HepG2 (cell line): ENCODE data around the gene CRISP3. TPM values are rescaled to one million over a fixed set of nuclear protein-coding genes. Genes with fewer than 3 reads are reported as not detected.
A peak's percentile ranks its signal among the peaks of the same experiment; 100 is the strongest.
"Not testable (repeated sequence)": the region's sequence is repeated elsewhere in the genome, so short reads cannot be mapped to it uniquely, and the experiment has no call there.

Experiments
- ATAC-seq: fragments of 200-7000 bp; cut with Tn5 transposase; 3 replicates; pipeline ENCODE4 v1.9.1; 2020; ENCODE audit warnings: mild to moderate bottlenecking, moderate library complexity
- BruUV-seq: library from RNA; stranded (reverse); fragments of 400-500 nt; replicated peaks from 2 replicates; lab custom pipeline; 2021; lab: Mats Ljungman, UMichigan
- CTCF ChIA-PET: fragments of 300-600 bp; formaldehyde crosslinking; extraction: SDS; loops from one replicate; lab custom pipeline; 2021; ENCODE audit warnings: low total read pairs, inconsistent platforms, low intra/inter-chr PET ratio; lab: Yijun Ruan, JAX
- POLR2A ChIA-PET: fragments of 350-600 bp; sonication (Branson Sonifier 250); formaldehyde crosslinking; loops from one replicate; lab custom pipeline; 2020; ENCODE audit warnings: antibody characterized with exemption, inconsistent platforms; lab: Yijun Ruan, JAX
- DNase-seq: peaks from one replicate; pipeline ENCODE4 v3.0.0-alpha.2; 2015; ENCODE audit warnings: low spot score
- FAIRE-seq: peaks from 3 replicates; lab custom pipeline; 2011; peaks lifted over from hg19 to GRCh38; lab: Jason Lieb, UNC
- H2AFZ ChIP-seq: one replicate; pipeline ENCODE4 v1.6.1; 2011; ENCODE audit warnings: low read length, inconsistent platforms
- H3K27ac ChIP-seq: fragments of 300-600 bp; 3 replicates; pipeline ENCODE4 v1.8.0; 2011; ENCODE audit warnings: mixed run types, mild to moderate bottlenecking, mixed read lengths, low read length, inconsistent platforms; ENCODE audit not compliant: insufficient read depth; ENCODE audit errors: extremely low read length
- H3K27me3 ChIP-seq, 2 experiments: fragments of 200-600 bp in 1 of 2; 2 replicates in 1 of 2; 3 replicates in 1 of 2; pipeline versions ENCODE4 v1.6.0 to v1.8.0; 2011; ENCODE audit warnings: low read length in 2 of 2, mild to moderate bottlenecking in 2 of 2, moderate library complexity in 2 of 2, inconsistent platforms in 1 of 2; ENCODE audit not compliant: insufficient read depth in 2 of 2, control insufficient read depth in 1 of 2
- H3K36me3 ChIP-seq, 2 experiments: fragments of 200-600 bp in 1 of 2; replicated peaks in 1 of 2; 2 replicates in 1 of 2; 3 replicates in 1 of 2; pipeline versions ENCODE4 v1.5.1 to v1.8.0; 2011; ENCODE audit warnings: low read length in 2 of 2, inconsistent platforms in 1 of 2; ENCODE audit not compliant: insufficient read depth in 2 of 2, control insufficient read depth in 1 of 2
- H3K4me1 ChIP-seq: 2 replicates; pipeline ENCODE4 v1.5.1; 2012; ENCODE audit warnings: low read length, inconsistent platforms; ENCODE audit not compliant: insufficient read depth
- H3K4me2 ChIP-seq: 2 replicates; pipeline ENCODE4 v1.6.0; 2011; ENCODE audit warnings: low read depth, low read length, inconsistent platforms
- H3K4me3 ChIP-seq, 3 experiments: fragments of 200-600 bp in 1 of 3; sonication (generic), shearing (Covaris generic) in 1 of 3; replicated peaks in 1 of 3; 2 replicates each; pipeline ENCODE4 v1.5.1; 2011 to 2016; ENCODE audit warnings: low read length in 3 of 3, inconsistent platforms in 2 of 3, low read depth in 2 of 3, mild to moderate bottlenecking in 2 of 3, control low read depth in 1 of 3, mixed read lengths in 1 of 3; ENCODE audit not compliant: insufficient read depth in 1 of 3
- H3K79me2 ChIP-seq: one replicate; pipeline ENCODE4 v1.6.1; 2011; ENCODE audit warnings: low read length, inconsistent platforms; ENCODE audit not compliant: insufficient read depth
- H3K9ac ChIP-seq: 2 replicates; pipeline ENCODE4 v1.6.0; 2011; ENCODE audit warnings: mild to moderate bottlenecking, low read depth, low read length, inconsistent platforms; ENCODE audit not compliant: insufficient read depth
- H3K9me3 ChIP-seq: 2 replicates; pipeline ENCODE4 v1.5.1; 2012; ENCODE audit warnings: mild to moderate bottlenecking, low read length
- H4K20me1 ChIP-seq: 2 replicates; pipeline ENCODE4 v1.6.0; 2011; ENCODE audit warnings: inconsistent platforms, mild to moderate bottlenecking, low read length, moderate library complexity; ENCODE audit not compliant: insufficient read depth
- ADNP ChIP-seq: sonication (generic); formaldehyde crosslinking; IDR thresholded peaks from 2 replicates; pipeline ENCODE4 v1.4.0; 2020; ENCODE audit warnings: missing genetic modification reagents
- ATF7 ChIP-seq, 2 experiments: fragments of 450-650 bp in 1 of 2; sonication (generic) in 1 of 2; formaldehyde crosslinking in 1 of 2; IDR thresholded peaks; 2 replicates each; pipeline versions ENCODE4 v1.4.0 to v1.6.1; 2016 to 2020; ENCODE audit warnings: antibody characterized with exemption in 1 of 2, mild to moderate bottlenecking in 1 of 2, missing genetic modification reagents in 1 of 2
- CEBPB ChIP-seq: IDR thresholded peaks from 2 replicates; pipeline ENCODE4 v1.6.1; 2011; ENCODE audit warnings: low read depth, low read length, improper control_type of control experiment, borderline replicate concordance
- GTF3A ChIP-seq: sonication (generic); formaldehyde crosslinking; conservative IDR thresholded peaks from 2 replicates; pipeline ENCODE4 v1.4.0; 2020; ENCODE audit warnings: mild to moderate bottlenecking, missing genetic modification reagents
- KDM3A ChIP-seq: IDR thresholded peaks from 2 replicates; pipeline ENCODE4 v1.6.1; 2018; ENCODE audit warnings: low read depth, missing compliant biosample characterization
- PCBP1 ChIP-seq: fragments of 200-400 bp; formaldehyde crosslinking; IDR thresholded peaks from 2 replicates; pipeline ENCODE4 v1.6.1; 2017; ENCODE audit warnings: mild to moderate bottlenecking, low read depth, low read length, borderline replicate concordance
- ZIK1 ChIP-seq: sonication (generic); formaldehyde crosslinking; IDR thresholded peaks from 2 replicates; pipeline ENCODE4 v1.5.0; 2020; ENCODE audit warnings: mild to moderate bottlenecking, low read depth, missing genetic modification reagents, borderline replicate concordance
- WGBS: methylation state at CpG from one replicate; pipeline ENCODE4 v1.1.6; 2017; ENCODE audit warnings: low lambda C conversion rate; 5-methylcytosine and 5-hydroxymethylcytosine counted together
- in situ Hi-C: cut with HindIII; loops from 2 replicates; pipeline ENCODE4 v1.10.0; 2017; ENCODE audit warnings: low pct_unique_long_range_greater_than_20kb; ENCODE audit not compliant: extremely low pct_ligation_motif_present
- intact Hi-C: fragments of 100-400 bp; cut with micrococcal nuclease; formaldehyde crosslinking; loops from one replicate; pipeline ENCODE4 v1.10.0; 2022; ENCODE audit not compliant: unreplicated experiment
- polyA plus RNA-seq, 8 experiments: library from polyadenylated mRNA; depleted of rRNA in 3 of 8; stranded (reverse) in 7 of 8; unstranded in 1 of 8; fragments of >200 nt; fragmentation: Illumina TruSeq in 4 of 8; extraction: Trizol in 4 of 8; gene quantifications; 2 replicates each; pipeline versions ENCODE4 v1.2.1 to v1.2.3, GENCODE V29; 2011 to 2016; ENCODE audit warnings: low read depth in 4 of 8, missing spikeins in 1 of 8, mixed read lengths in 1 of 8; ENCODE audit not compliant: insufficient read depth in 1 of 8
- total RNA-seq, 5 experiments: library from RNA; depleted of rRNA; stranded (reverse); fragments of >200 nt; fragmentation: Illumina TruSeq; extraction: Trizol; gene quantifications; 2 replicates each; pipeline ENCODE4 v1.2.3, GENCODE V29; 2016; ENCODE audit warnings: low read depth in 1 of 5
- TF ChIP-seq, protein P1 (sequence below), 2 experiments: sonication (generic) in 1 of 2; formaldehyde crosslinking in 1 of 2; IDR thresholded peaks; 2 replicates each; pipeline versions ENCODE4 v1.4.0 to v1.6.1; 2018 to 2020; ENCODE audit warnings: missing genetic modification reagents in 2 of 2, borderline replicate concordance in 1 of 2, low read depth in 1 of 2, mild to moderate bottlenecking in 1 of 2, missing biosample characterization in 1 of 2

Gene CRISP3
- total and polyA plus RNA-seq, 2 of the 13 experiments (the other 11 are each of a cell fraction or from before 2014, with no cell fraction given): not detected

DNA sequence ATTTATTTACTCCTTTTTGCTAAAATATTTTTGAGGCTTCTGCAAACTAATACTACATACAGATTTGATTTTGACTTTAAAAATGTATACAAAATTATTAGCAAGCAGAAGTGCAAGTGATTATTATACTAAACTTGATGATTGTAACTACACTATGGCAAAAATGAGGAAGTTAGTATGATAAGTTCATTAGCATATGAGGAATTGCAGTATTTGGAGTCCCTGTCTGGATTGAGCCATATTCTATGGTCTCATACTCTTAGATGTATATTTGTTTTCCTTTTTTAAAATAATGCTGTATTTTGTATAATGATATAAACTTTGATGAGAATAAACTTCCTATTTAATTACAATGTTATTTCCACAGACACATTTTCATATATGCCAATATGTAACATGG is 13.9 kb downstream of the CRISP3 start (continued):
- TF ChIP-seq ZIK1 (CRISPR knock-in tag) (no peak), ADNP (CRISPR knock-in tag) (no peak), PCBP1 (no peak), GTF3A (CRISPR knock-in tag) (no peak), KDM3A (CRISPR knock-in tag) (no peak)
- TF ChIP-seq, protein P1, sequence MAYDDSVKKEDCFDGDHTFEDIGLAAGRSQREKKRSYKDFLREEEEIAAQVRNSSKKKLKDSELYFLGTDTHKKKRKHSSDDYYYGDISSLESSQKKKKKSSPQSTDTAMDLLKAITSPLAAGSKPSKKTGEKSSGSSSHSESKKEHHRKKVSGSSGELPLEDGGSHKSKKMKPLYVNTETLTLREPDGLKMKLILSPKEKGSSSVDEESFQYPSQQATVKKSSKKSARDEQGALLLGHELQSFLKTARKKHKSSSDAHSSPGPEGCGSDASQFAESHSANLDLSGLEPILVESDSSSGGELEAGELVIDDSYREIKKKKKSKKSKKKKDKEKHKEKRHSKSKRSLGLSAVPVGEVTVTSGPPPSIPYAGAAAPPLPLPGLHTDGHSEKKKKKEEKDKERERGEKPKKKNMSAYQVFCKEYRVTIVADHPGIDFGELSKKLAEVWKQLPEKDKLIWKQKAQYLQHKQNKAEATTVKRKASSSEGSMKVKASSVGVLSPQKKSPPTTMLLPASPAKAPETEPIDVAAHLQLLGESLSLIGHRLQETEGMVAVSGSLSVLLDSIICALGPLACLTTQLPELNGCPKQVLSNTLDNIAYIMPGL (CRISPR knock-in tag; IDR thresholded peaks at IDR 0.05; ENCODE audit: borderline replicate concordance in 1 of 2, low read depth in 1 of 2): no peak

DNA sequence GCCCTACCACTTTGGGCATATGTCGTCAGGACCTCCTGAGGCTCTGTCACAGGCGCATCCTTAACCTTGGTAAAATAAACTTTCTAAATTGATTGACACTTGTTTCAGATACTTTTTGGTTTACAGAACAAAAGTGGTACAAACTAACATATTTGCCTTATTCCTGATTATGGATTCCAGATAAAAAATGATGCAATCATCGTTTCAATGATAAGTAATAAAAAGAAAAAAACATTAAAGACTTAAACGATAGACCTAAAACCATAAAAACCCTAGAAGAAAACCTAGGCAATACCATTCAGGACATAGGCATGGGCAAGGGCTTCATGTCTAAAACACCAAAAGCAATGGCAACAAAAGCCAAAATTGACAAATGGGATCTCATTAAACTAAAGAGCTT is 20.3 kb downstream of the CRISP3 start:
- H3K9me3 ChIP-seq: peaks cover 15% of the 10 kb centered on the region
- DNase-seq; H3K36me3 ChIP-seq; H3K27ac ChIP-seq; in situ Hi-C loops; H3K9ac ChIP-seq; H3K4me3 ChIP-seq; H4K20me1 ChIP-seq; CTCF ChIA-PET; H3K79me2 ChIP-seq; H3K4me1 ChIP-seq; H2AFZ ChIP-seq; H3K4me2 ChIP-seq; H3K27me3 ChIP-seq; intact Hi-C loops; FAIRE-seq; POLR2A ChIA-PET; TF ChIP-seq ATF7 (CRISPR knock-in tag; IDR thresholded peaks at IDR 0.05): not testable (repeated sequence)
- 16% methylated on average over 4 of the region's 4 CpGs for WGBS
- TF ChIP-seq ATF7 (IDR thresholded peaks at IDR 0.05) (peak; percentile 85), CEBPB (0 out of 2 replicates have a peak, but pooled peaks have one; percentile 6)
- TF ChIP-seq, all 625 proteins: peak for 2; not testable (repeated sequence) for 623
- ATAC-seq, BruUV-seq: not testable (repeated sequence)
